Peyer's patch (tissue), 4 donors: Measurements from ENCODE around the gene TNFRSF8.

Experiments
- POLR2A ChIP-seq, 2 donors: fragments of 450-650 bp; IDR thresholded peaks; one replicate each; pipeline ENCODE4 v1.5.1; 2017; ENCODE audit warnings: antibody characterized with exemption in 2 of 2, mild to moderate bottlenecking in 2 of 2, moderate library complexity in 2 of 2
- TF ChIP-seq, protein P1 (sequence below), 6 experiments: fragments of 450-650 bp in 4 of 6; fragments of 200-600 bp in 2 of 6; sonication (generic) in 1 of 6; IDR thresholded peaks; one replicate each; pipeline ENCODE4 v1.5.1; 2017 to 2019; ENCODE audit warnings: antibody characterized with exemption in 6 of 6, mild to moderate bottlenecking in 3 of 6, moderate library complexity in 1 of 6

DNA sequence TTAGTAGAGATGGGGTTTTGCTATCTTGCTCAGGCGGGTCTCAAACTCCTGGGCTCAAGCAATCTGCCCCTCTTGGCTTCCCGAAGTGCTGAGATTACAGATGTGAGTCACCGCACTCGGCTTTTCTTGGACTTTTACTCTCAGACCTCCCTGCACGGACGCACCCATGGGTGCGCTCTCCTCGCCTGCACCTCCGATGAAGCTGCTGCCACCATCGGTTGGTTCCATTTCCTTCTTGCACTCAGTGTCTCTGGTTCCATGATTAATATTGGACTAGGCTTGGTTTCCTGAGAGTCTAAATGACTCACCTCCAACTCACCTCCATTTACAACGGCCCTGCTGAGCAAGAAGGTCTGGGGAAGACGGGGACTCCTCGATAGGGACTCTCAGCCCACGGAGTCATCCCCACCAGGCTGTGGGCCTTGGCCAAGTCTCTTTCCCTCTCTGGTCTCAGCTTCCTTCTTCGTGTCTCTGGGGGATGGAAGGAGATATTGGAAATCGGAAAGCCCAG, 6.7 kb upstream of the TNFRSF8 start:
- TF ChIP-seq, protein P1, sequence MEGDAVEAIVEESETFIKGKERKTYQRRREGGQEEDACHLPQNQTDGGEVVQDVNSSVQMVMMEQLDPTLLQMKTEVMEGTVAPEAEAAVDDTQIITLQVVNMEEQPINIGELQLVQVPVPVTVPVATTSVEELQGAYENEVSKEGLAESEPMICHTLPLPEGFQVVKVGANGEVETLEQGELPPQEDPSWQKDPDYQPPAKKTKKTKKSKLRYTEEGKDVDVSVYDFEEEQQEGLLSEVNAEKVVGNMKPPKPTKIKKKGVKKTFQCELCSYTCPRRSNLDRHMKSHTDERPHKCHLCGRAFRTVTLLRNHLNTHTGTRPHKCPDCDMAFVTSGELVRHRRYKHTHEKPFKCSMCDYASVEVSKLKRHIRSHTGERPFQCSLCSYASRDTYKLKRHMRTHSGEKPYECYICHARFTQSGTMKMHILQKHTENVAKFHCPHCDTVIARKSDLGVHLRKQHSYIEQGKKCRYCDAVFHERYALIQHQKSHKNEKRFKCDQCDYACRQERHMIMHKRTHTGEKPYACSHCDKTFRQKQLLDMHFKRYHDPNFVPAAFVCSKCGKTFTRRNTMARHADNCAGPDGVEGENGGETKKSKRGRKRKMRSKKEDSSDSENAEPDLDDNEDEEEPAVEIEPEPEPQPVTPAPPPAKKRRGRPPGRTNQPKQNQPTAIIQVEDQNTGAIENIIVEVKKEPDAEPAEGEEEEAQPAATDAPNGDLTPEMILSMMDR (IDR thresholded peaks at IDR 0.05) = no peak
- TF ChIP-seq POLR2A (IDR thresholded peaks at IDR 0.05) = no peak
